Central memory CD4-positive, alpha-beta T cell (primary cell): ENCODE data around the gene PPP4R3B.
"Not testable (repeated sequence)": the region's sequence is repeated elsewhere in the genome, so short reads cannot be mapped to it uniquely, and the experiment has no call there.

Experiments used
- DNase-seq: peaks from one replicate; pipeline ENCODE4 v3.0.0; 2022
- total RNA-seq, 3 experiments: gene quantifications; one replicate each; lab custom pipeline; 2026; lab: John Stamatoyannopoulos, UW

Gene PPP4R3B
- 216 to 299 (median 223) reads per million in 3 experiments for total RNA-seq

DNA sequence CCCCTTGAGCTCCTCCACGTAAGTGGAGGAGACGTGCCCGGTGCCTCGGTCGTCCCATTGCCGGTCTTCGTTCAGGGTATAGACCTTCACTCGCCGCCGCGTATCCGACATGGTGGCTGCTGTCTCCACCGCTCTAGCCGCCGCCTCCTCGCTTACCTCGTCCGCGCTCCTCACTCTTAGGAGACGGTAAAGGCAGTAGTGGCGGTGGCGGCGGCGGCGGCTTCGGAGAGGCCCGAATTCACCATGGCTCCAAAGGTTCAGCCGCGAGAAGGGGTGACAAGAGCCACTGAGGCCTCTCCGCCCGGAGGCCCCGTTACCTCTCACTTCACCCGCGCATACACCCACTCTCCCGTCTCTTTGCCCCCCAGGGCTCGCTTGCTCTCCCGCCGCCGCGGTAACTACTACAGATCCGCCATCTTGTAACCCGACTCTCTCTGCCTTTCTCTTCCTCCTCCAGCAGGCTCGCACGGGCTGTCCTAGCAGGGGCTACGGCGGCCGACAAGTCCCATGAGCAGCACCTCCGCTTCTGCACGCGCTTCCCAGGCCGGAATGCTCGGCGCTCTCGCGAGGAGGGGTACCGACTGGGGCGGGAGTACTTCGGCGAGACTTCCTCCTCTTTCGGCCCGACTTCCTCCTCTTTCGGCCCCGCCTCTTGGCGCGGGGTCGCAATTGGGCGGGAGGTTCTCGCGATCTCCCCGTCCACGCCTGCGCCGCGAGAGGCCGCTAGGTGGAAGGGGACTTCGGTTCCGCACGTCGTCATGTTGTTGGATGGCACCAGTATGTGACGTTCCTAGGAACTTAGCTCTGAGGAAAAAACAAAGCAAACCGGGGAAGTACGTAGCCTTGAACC lies at the start of gene PPP4R3B:
Gene PPP4R3B, minus strand, starts transcription at position 448 of the 850 bp plus-strand sequence. Its CDS starts 337 bp downstream, at position 111.
- DNase-seq, result peak; percentile 100

DNA sequence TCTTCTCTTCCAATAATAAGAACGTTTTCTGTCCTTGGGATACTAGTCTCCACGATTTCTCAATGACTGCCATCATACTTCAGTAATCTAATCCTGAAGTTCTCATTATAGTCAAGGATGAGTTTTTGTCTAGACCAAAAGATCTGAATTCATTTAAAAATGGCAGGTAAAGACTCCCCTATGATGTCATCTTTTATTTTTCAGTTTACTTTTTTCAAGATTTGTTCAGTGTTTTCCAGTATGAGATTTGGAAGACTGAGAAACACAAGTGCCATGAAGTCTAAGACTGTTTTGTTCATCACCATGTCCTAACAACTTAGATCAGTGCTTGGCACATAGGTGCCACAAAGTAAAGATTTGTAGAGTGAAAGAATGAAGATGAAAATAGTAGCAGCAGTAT lies 35.8 kb upstream of the PPP4R3B start:
- DNase-seq, result no peak

DNA sequence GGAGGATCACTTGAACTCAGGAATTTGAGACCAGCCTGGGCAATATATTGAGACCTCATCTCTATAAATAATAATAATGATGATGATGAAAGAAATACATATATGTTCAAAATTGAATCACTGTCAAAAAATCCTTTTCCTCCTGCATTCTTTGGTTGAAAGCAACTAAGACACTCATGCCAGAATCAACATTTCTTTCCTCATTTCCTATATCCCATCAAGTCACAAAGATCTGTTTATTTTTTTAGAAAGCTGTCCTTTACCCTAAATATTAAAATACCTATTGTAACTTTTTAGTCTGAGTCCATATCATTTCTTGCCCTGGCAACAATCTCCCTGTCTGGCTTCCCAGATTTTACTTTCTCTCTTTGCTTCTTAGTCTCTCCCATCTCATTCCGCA lies 31.8 kb upstream of the PPP4R3B start:
- DNase-seq, result no peak

DNA sequence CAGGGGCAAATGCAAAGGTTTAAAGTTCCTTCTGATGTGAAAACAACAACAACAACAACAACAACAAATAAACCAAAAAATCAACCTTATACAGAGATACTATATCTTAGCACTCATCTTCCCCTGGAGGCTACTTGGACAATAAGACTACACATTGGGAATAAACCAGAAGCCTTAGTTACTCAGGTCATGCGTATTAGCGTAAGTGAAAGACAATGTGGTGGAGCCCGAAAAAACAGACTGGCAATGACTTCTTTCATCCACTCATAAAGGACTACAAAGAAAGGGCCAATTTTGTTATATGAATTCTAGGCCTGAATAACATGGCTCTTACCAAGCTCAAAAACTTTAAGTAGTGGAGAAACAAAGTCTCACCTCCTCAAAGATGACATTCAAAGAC lies 19.4 kb upstream of the PPP4R3B start:
- no peak for DNase-seq

DNA sequence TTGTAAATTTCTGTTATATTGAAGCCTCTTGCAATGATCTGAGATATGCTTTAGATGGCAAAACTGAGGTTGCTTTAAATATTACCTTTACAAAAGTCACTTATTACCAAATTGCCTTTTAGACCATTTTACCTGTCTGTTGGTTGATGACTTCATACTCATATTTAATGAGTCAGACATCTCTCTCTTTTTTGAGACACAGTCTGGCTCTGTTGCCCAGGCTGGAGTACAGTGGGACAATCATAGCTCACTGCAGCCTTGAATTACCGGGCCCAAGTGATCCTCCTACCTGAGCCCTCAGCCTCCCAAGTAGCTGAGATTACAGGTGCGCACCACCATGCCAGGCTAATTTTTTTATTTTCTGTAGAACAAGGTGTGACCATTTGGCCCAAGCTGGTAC lies 11.5 kb upstream of the PPP4R3B start:
- no peak for DNase-seq

DNA sequence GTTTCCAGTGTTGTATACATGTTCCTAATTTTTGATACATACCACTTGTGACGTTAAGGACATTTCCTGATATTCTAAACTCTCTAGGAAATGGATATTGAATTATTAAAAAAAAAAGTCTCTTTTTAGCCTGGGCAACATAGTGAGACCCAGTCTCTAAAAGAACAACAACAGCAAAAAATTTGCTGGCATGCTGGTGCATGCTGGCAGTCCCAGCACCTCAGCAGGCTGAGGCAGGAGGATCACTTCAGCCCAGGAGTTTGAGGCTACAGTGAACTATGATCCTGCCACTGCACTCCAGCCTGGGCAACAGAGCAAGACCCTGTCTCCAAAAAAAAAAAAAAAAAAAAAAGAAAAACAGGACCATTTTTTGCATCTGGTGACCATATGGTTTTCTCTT lies 10.5 kb upstream of the PPP4R3B start:
- no peak for DNase-seq

DNA sequence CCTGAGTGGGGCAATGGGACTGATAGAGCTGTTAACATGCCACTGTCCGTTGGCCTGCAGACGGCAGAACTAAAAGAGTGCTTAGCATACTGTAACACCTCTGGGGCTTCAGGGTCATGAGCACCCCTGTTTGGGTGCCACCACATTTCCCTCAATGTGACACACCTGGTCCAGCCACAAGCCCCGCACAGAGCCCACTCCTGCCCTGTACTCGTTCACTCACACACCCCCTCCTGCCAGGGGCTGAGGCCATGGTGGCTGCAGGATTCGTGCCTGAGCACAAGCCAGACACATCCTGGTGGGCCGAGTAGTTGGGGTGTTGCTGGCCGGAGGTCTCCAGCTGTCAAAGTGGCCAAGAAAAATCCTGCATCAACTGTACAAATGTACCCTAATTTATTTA lies 4.4 kb upstream of the PPP4R3B start:
- no peak for DNase-seq

DNA sequence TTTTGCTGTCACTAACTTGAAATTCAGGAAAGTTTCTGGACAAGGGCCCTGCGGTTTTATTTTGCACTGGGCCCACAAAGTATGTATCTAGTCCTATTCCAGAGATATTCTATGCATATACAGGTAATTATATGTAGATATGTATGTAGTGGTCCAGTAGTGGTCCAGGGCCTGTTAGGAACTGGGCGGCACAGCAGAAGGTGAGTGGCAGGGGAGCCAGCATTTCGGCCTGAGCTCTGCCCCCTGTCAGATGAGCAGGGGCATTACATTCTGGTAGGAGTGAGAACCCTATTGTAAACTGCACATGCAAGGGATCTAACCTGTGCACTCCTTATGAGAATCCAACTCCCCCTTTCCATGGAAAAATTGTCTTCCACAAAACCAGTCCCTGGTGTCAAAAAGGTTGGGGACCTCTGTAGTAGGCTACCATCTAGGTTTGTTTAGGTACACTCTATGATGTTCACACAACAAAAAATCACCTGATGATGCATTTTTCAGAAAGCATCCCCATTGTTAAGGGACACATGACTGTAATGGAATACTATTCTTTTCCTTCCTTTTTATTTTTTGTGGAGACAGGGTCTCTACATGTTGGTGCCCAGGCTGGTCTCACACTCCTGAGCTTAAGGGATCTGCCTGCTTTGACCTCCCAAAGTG lies 2.8 kb upstream of the PPP4R3B start:
- DNase-seq, result no peak

DNA sequence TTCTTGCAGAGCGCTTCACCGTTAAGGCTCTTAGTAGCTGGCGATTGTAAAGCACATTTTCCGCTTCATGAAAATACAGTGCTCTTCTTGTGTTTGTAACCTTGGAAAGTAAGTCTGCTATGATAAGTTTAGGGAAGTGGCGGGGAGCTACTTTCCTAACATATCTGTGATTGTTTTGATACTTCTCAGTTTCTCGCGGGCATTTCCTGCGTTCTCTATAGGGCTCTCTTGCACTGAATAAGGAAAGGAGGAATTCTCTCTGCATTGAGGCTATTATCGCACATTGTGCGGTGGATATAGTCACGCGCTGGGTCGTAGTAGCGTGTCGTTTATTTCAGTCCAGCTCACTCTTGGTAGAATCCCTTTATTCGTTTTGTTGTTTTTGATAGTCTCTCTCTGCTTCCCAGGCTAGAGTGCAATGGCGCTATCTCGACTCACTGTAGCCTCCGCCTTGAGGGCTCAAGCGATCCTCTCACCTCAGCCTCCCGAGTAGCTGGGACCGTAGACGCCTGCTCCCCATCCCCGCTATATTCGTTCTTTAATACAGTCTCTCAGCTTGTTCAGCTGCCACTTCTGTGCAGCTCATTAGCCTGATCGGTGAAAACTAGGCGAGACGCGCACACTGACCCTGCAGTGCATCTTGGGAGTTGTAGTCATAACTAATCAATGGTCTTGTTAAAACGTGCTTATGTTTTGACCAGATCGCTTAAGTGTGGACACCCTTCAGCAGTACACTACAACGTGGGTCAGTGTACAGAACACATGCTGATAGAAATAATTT lies 1.0 kb upstream of the PPP4R3B start:
- DNase-seq, result peak; percentile 59

DNA sequence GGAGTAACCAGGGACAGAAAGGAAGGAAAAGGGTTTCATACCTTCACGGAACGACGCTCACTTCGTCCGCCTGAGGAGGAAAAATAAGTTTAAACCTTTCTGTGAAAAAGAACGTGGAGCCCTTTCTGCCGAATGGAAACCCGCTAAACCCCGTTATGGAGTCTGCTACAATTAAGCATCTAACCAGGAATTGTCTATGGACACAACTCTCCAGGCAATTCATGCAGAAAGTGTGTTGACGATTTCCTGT lies 528 bp upstream of the PPP4R3B start:
- DNase-seq, result no peak

DNA sequence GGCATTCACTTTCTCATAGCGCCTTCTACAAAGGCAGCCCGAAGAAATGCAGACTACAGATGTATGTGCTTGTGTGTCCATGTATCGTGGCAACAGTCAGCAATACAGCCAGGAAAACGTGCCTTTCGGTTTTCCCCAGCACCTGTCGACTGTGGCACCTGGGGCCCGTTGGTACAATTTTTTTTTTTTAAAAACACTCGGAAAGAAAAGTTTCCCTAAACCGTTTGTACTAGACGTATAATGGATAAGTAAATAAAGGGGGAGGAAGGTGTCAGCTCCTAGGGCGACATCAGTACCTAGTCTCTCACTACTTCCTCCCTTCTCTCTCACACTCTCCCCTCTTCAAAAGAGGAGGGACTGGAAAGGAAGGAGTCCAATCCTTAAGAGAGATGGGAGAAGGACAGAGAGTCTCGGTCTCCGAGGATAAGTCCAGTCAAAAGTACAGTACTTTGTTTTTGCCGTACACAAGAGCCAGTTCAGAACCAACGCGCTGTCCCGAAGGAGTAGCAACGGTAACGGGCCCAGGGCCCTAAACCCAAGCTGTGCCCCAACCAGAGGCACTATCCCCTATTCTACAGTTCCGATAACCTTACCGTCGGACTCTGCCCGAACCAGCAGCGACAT lies 759 bp downstream of the PPP4R3B start:
- DNase-seq, result peak; percentile 64

DNA sequence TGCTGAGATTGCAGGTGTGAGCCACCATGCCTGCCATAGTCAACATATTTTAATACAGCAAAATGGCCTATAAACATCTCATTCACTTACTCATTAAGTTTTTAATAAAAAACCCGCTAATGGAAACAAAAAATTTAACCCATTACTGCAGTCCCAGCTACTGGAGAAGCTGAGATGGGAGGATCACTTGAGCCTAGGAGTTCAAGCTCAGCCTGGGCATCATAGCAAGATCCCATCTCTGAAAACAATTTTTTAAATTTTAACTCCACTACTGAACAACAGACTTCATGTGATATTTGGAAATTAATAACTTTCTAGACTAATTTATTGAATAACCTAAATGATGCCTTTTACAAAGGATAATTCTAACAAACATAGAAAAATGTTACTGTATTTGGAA lies 5.4 kb downstream of the PPP4R3B start:
- no peak for DNase-seq

DNA sequence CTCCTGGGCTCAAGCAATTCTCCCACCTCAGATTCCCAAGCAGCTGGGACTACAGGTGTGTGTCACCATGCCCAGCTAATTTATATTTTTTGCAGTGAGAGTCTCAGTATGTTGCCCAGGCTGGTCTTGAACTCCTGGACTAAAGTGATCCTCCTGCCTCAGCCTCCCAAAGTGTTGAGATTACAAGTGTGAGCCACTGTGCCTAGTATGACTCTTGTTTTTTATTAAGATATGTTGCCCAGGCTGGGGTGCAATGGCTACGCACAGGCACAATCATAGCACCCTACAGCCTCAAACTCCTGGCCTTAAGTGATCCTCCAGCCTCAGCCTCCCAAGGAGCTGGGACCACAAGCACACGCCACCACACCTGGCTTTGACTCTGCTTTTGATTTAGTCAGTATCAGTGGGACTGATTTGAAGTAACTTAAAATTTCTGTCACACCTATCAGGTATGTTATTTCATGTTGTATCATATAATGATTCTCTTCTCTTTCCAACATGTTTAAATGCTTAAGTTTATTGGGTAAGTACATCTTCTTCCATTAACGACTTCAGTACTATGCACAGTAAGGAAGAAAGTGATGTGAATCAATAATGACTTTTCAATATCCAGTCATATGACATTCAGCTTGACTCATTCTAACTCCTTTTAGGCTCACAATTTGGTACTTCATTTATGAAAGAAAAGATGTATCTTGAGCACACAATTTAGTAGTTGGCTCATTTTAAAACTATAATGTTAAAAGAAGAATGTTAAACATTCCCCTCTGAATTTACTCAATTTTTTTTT lies 6.3 kb downstream of the PPP4R3B start:
- no peak for DNase-seq

DNA sequence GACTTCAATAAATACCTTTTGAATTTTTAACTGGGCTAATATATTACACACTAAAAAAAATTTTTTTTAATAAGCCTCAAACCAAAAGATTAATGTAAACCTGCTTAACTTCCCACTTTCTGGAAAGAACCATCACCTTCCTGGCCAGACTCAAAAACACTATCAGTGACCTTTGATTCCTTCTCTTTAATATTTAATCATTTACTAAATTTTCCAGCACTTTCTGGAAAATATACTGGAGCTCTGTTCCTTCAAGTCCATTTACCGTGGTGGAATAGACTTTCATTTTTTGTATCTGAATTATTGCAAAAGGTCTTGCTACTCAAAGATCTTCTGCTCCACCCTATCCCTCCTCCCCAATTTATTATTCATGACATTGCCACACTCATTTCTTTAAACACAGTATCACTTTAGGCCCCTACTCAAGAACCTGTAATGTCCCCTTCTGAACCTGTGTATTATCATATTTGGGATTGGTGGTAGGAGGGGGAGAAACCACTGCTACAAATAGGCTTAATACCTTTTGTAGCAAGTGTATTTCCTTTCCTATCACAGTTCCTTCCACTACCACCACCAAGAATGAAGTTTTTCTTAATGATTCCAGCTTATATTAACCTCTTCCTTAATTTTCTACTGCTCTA lies 7.4 kb downstream of the PPP4R3B start:
- DNase-seq, result no peak

DNA sequence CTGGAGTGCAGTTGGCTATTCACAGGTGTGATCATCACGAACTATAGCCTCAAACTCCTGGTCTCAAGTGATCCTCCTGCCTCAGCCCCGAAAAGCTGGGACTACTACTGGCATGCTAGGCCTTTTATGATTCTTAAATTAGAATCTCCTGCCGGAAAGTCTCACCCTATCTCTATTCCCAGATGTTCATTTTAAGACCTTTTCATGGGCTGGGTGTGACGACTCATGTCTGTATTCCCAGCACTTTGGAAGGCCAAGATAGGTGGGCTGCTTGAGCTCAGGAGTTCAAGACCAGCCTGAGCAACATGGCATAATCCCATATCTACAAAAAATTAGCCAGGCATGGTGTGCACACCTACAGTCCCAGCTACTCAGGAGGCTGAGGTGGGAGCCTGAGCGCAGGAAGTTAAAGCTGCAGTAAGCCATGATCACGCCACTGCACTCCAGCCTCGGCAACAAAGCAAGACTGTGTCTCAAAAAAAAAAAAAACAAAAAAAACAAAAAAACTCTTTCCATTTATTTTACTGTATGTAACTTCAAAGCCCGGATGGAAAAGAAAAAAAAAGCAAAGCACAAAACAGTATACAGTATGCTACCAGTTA lies 8.1 kb downstream of the PPP4R3B start:
- no peak for DNase-seq

DNA sequence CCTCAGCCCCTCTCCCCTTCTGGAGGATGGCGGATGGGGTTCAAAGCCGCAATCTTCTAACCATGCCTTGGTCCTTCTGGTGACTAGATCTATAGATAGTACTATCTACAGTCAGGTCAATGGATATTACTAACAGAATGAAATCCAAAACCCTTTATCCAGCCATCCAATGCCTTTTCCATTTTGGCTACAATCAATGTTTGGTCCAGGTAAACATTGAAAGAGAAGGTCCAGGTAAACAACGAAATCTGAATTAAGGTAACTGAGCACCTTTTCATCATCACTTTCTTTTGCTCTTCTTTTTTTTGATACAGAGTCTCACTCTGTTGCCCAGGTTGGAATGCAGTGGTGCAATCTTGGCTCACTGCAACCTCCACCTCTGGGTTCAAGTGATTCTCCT lies 9.7 kb downstream of the PPP4R3B start:
- no peak for DNase-seq

DNA sequence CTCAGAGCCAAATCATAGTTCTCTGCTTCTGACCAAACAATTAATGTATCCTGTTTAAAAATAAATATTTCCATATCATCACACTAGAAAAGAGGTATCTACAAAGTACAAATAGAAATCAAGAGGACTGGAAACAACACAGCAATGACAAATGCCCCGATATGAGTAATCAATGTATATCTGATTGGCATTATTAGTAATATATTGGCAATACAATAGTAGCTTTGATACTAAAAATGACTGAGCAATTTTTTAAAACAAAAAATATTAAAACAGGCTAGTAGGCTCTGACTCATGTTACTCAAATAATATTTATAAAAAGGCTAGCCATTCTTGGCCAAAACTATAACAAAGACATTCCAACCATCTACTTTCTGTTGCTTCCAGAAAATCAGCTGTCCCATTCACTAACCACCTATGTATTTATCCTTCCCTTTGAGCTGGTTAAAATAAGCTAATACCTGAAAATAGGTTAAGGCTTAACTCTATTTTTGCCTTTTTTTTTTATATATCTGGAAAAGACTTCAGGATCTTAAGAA lies 13.3 kb downstream of the PPP4R3B start:
- no peak for DNase-seq

DNA sequence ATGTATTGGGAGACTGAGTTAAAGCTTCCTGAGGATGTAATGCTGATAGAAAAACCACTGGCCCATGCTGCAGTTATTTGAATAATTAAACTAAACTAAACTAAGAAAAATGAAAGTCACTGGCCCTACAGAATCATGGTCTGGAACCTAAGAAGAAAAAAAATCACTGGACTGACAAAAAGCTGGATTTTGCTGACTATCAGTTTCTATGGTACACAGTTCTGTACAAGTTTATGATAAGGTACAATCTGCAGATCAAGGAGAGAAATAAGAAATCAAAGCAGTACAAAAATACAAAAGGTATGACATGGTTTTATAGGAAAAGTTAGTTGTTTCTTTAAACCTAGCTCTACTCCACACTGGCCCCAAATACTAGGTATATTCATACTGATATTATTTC lies 15.6 kb downstream of the PPP4R3B start:
- DNase-seq, result no peak

DNA sequence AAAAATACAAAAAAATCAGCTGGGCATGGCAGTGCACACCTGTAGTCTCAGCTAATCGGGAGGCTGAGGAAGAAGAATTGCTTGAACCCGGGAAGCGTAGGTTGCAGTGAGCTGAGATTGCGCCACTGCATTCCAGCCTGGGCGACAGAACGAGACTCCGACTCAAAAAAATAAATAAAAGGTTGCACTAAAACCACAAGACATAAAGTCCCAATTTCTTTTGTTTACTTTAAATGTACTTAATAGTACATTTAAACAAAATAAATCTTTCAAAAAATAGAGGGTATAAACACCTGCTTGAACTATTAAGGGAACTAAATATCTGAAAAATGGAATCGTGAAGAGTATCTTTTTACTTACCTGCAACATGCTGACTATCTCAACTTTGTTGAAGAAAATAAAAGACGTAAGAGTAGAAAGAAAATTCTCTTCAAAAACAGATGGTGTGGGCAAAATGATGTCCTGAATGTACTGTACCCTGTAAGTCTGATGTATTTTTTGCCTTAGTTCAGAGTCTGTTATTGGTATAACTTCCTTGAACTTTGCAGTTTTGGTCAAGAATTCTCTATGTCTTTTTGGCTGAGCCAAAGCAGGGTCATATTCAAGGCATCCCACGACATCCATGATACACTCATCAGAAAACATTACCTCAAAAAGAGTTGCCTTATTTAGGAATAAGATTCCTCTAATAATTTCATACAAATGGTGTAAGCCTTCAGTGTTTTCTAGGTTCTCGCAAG lies 19.2 kb downstream of the PPP4R3B start:
- DNase-seq, result no peak

DNA sequence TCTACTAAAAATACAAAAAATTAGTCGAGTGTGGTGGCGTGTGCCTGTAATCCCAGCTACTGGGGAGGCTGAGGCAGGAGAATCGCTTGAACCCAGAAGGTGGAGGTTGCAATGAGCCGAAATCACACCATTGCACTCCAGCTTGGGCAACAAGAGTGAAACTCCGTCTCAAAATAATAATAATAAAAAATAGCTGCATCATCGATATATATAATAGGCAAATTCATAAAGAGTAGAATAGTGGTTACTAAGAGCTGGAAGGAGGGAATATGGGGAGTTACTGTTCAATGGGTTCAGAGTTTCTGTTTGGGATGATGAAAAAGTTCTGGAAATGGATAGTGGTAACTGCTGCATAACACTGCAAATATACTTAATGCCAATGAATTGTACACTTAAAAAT lies 20.6 kb downstream of the PPP4R3B start:
- not testable (repeated sequence) for DNase-seq

DNA sequence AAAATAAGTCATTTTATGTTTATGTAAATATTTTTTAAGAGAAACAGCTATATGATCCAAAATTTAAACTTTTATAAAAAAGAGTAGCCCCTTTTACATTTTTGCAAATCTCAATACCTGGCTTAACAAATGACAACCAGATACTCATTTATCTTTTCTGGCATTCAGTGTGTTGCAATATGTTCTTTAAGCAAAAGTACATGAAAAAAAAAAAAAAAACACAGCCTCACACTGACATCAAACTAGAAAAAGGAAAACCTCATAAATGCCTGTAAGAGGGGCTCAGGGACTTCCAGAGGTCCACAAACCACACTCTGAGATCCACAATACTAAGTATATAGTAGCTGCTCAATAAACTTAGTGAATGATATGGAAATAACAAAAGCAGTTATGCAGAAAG lies 21.9 kb downstream of the PPP4R3B start:
- DNase-seq, result no peak
